ENCODE measurements around the gene ASF1B.

DNA sequence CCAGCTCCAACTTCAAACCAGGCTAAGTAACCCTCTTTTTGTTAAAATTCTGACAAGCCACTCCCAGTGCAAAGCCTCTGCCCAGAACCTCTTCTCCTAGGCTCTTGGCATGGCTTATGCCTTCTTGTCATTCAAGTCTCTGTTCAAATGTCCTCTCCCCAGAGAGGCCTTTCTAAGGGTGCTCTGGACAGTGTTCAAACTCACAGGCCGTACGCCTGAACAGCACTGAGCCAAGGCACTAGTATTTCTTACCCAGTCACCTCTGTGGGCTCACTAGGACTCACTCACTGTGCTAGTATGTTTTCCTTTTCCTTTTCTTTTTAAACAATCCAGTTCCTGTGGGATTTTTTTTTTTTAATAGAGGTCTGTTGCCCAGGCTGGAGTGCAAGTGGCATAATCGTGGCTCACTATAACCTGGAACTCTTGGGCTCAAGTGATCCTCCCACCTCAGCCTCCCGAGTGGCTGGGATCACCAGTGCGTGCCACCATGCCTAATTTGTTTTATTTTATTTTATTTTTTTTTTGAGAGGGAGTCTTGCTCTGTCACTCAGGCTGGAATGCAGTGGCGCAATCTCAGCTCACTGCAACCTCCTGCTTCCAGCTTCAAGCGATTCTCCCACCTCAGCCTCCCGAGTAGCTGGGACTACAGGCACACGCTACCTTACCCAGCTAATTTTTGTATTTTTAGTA is 2.3 kb upstream of the ASF1B start:
- no peak for TF ChIP-seq POLR2AphosphoS5 (IDR thresholded peaks at IDR 0.05)
- TF ChIP-seq, protein P1, sequence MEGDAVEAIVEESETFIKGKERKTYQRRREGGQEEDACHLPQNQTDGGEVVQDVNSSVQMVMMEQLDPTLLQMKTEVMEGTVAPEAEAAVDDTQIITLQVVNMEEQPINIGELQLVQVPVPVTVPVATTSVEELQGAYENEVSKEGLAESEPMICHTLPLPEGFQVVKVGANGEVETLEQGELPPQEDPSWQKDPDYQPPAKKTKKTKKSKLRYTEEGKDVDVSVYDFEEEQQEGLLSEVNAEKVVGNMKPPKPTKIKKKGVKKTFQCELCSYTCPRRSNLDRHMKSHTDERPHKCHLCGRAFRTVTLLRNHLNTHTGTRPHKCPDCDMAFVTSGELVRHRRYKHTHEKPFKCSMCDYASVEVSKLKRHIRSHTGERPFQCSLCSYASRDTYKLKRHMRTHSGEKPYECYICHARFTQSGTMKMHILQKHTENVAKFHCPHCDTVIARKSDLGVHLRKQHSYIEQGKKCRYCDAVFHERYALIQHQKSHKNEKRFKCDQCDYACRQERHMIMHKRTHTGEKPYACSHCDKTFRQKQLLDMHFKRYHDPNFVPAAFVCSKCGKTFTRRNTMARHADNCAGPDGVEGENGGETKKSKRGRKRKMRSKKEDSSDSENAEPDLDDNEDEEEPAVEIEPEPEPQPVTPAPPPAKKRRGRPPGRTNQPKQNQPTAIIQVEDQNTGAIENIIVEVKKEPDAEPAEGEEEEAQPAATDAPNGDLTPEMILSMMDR (IDR thresholded peaks at IDR 0.05), result no peak

Measured in gastroesophageal sphincter (tissue), 3 donors.